ENCODE measurements around the gene IPO9. TPM values are rescaled to one million over a fixed set of nuclear protein-coding genes. Genes with fewer than 3 reads are reported as not detected.

IPO9 gene
- total RNA-seq, 1 experiment from 2014 or later: 121 TPM

- Histone ChIP-seq H3K4me3 (ENCODE audit: low read depth, low read length, poor library complexity, severe bottlenecking) (no peak overlapping the region), H3K27me3 (replicated peaks; ENCODE audit: insufficient read depth, low read depth, low read length, poor library complexity) (no peaks in the 10 kb centered on the region), H3K9me3 (ENCODE audit: low read depth, low read length, poor library complexity, severe bottlenecking) (no peaks in the 10 kb centered on the region), H3K36me3 (ENCODE audit: insufficient read depth, low read length, poor library complexity, severe bottlenecking) (no peaks in the 10 kb centered on the region), H3K27ac (ENCODE audit: low read depth, low read length, poor library complexity, severe bottlenecking) (no peak overlapping the region), H3K4me1 (ENCODE audit: insufficient read depth, low read length, poor library complexity, severe bottlenecking) (no peaks in the 10 kb centered on the region)
- intact Hi-C loops (cut with micrococcal nuclease; ENCODE audit: unreplicated experiment): no loop called here
- POLR2A ChIA-PET (ENCODE audit: low non-redundant PET): interaction anchor here (0.6 kb wide), 1 partner anchor 9 kb away, joined by 3 read pairs; no protein-coding TSS in a partner anchor
- TF ChIP-seq EZH2 (IDR thresholded peaks at IDR 0.05; ENCODE audit: borderline replicate concordance, low read depth, low read length, poor library complexity, severe bottlenecking) (no peak), CTCF (conservative IDR thresholded peaks at IDR 0.05; ENCODE audit: low read depth, low read length) (no peak)
- DNase-seq (ENCODE audit: low spot score): no peak
- CTCF ChIA-PET: interaction anchor here (1.0 to 1.8 kb wide), 2 partner anchors 8 to 10 kb away, joined by 3 to 6 read pairs; no protein-coding TSS in a partner anchor
- no TSS peak for BruUV-seq (replicated peaks)
Observed at GRCh38 chr1:201886103-201886885, 57.3 kb downstream of the IPO9 start.

- CTCF ChIA-PET: interaction anchor here (0.6 to 1.8 kb wide), 3 partner anchors 9 to 13 kb away, joined by 3 to 18 read pairs (median 6); no protein-coding TSS in a partner anchor
- no peak for TF ChIP-seq EZH2 (IDR thresholded peaks at IDR 0.05; ENCODE audit: borderline replicate concordance, low read depth, low read length, poor library complexity, severe bottlenecking)
- TF ChIP-seq CTCF (conservative IDR thresholded peaks at IDR 0.05; ENCODE audit: low read depth, low read length): no peak
- no TSS peak for BruUV-seq (replicated peaks)
Observed at GRCh38 chr1:201887116-201887866, 58.3 kb downstream of the IPO9 start.

GRCh38 chr1:201888282-201889089, 59.5 kb downstream of the IPO9 start, which contains the start of gene SHISA4:
Gene SHISA4, plus strand, starts transcription at chr1:201888898. Its CDS starts 97 bp downstream, at chr1:201888995.
- BruUV-seq (replicated peaks): no TSS peak
- ChIA-PET POLR2A (ENCODE audit: low non-redundant PET) (no interaction called here), CTCF (no interaction called here)
- TF ChIP-seq CTCF (conservative IDR thresholded peaks at IDR 0.05; ENCODE audit: low read depth, low read length) (no peak), EZH2 (IDR thresholded peaks at IDR 0.05; ENCODE audit: borderline replicate concordance, low read depth, low read length, poor library complexity, severe bottlenecking) (no peak)
- no peaks in the 10 kb centered on the region for H3K9me3 ChIP-seq (ENCODE audit: low read depth, low read length, poor library complexity, severe bottlenecking)
- H3K27ac ChIP-seq (ENCODE audit: low read depth, low read length, poor library complexity, severe bottlenecking): no peak within 1 kb of the TSS
- no peaks in the 10 kb centered on the region for H3K27me3 ChIP-seq (replicated peaks; ENCODE audit: insufficient read depth, low read depth, low read length, poor library complexity)
- DNase-seq (ENCODE audit: low spot score): no peak
- intact Hi-C loops (cut with micrococcal nuclease; ENCODE audit: unreplicated experiment): no loop called here
- H3K36me3 ChIP-seq (ENCODE audit: insufficient read depth, low read length, poor library complexity, severe bottlenecking): no peaks in the 10 kb centered on the region
- H3K4me1 ChIP-seq (ENCODE audit: insufficient read depth, low read length, poor library complexity, severe bottlenecking): no peaks in the 10 kb centered on the region
- H3K4me3 ChIP-seq (ENCODE audit: low read depth, low read length, poor library complexity, severe bottlenecking): peak within 1 kb of the TSS; percentile 56

More at GRCh38 chr1:201887116-201887866, 58.3 kb downstream of the IPO9 start:
- no peak overlapping the region for H3K4me3 ChIP-seq (ENCODE audit: low read depth, low read length, poor library complexity, severe bottlenecking)
- no peaks in the 10 kb centered on the region for H3K4me1 ChIP-seq (ENCODE audit: insufficient read depth, low read length, poor library complexity, severe bottlenecking)
- H3K27me3 ChIP-seq (replicated peaks; ENCODE audit: insufficient read depth, low read depth, low read length, poor library complexity): no peaks in the 10 kb centered on the region
- no peak overlapping the region for H3K27ac ChIP-seq (ENCODE audit: low read depth, low read length, poor library complexity, severe bottlenecking)
- H3K36me3 ChIP-seq (ENCODE audit: insufficient read depth, low read length, poor library complexity, severe bottlenecking): no peaks in the 10 kb centered on the region
- no peak for DNase-seq (ENCODE audit: low spot score)
- H3K9me3 ChIP-seq (ENCODE audit: low read depth, low read length, poor library complexity, severe bottlenecking): no peaks in the 10 kb centered on the region
- intact Hi-C loops (cut with micrococcal nuclease; ENCODE audit: unreplicated experiment): no loop called here
- POLR2A ChIA-PET (ENCODE audit: low non-redundant PET): no interaction called here

Measured in A673 (cell line).